Measurements from ENCODE around the gene MAP1B. TPM values are rescaled to one million over a fixed set of nuclear protein-coding genes. Genes with fewer than 3 reads are reported as not detected.

The MAP1B gene
- total and polyA plus RNA-seq, 2 of the 4 experiments (the other 2 are of a cell fraction), result 41.1 to 183 TPM

DNA sequence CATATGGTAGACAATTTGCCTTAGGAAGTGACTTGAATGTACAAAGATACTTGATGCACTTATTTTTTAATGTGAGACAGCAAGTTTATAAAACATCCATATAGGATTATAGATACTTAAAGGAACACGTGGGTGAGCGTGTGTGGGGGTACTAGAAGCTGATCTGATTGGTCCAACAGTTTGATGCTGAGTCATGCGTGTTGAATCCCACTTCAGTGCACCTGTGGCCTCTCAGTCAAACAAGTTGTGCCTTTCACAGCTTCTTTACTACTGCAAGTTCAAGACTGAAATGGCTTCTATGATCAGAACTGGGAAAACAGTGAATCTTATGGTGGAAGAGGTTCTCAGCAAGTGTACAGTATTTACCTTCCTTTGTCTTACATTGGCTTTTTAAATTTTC lies 98.9 kb downstream of the MAP1B start:
- dilution Hi-C loops (cut with HindIII; ENCODE audit: low sequenced_read_pairs, unreplicated experiment), result no loop called here
- peaks cover 19% of the 10 kb centered on the region for H3K4me1 ChIP-seq (ENCODE audit: control insufficient read depth, insufficient read depth, low read length)
- peak overlapping the region; percentile 19; the same call in 1 of the 2 replicates for H4K91ac ChIP-seq (ENCODE audit: insufficient read depth, low read depth, low read length)
- H2BK5ac ChIP-seq (ENCODE audit: low read depth, low read length, poor library complexity, severe bottlenecking), result peak overlapping the region; percentile 84
- no peak for DNase-seq
- no peak for ATAC-seq (ENCODE audit: low read depth)
- peaks cover 7 to 60% of the 10 kb centered on the region in 2 experiments for H3K79me1 ChIP-seq (ENCODE audit: low read depth in 1 of 2, low read length in 2 of 2)
- peak overlapping the region; percentile 61; the same call in 1 of the 2 replicates for H2BK20ac ChIP-seq (ENCODE audit: low read depth, low read length)
- CTCF ChIA-PET, result no interaction called here
- no peak overlapping the region for H3K4me2 ChIP-seq (ENCODE audit: low read depth, low read length)
- H2AFZ ChIP-seq (replicated peaks; ENCODE audit: low read length, poor library complexity), result no peak overlapping the region
- peak overlapping the region; percentile 35; the same call in 1 of the 2 replicates for H3K27ac ChIP-seq (ENCODE audit: insufficient read depth, low read length)
- no peaks in the 10 kb centered on the region for H4K20me1 ChIP-seq (ENCODE audit: insufficient read depth, low read length)
- no peak overlapping the region for H3K4me3 ChIP-seq (ENCODE audit: insufficient read depth, low read depth, low read length)
- H3K36me3 ChIP-seq (ENCODE audit: control insufficient read depth, insufficient read depth, low read length), result peaks cover 27% of the 10 kb centered on the region
- H3K14ac ChIP-seq (replicated peaks; ENCODE audit: low read depth, low read length), result peak overlapping the region; percentile 20; the same call in 1 of the 2 replicates
- no peaks in the 10 kb centered on the region for H3K9me3 ChIP-seq (ENCODE audit: control insufficient read depth, insufficient read depth, low read length)
- intact Hi-C loops (cut with micrococcal nuclease), result loop anchor here (5.0 kb wide), 1 partner anchor 74 kb away; no protein-coding TSS in a partner anchor
- peak overlapping the region; percentile 50; the same call in 1 of the 2 replicates for H2BK120ac ChIP-seq (ENCODE audit: low read depth, low read length)
- H3K9ac ChIP-seq (ENCODE audit: low read depth, low read length), result no peak overlapping the region
- H3K18ac ChIP-seq (ENCODE audit: low read depth, low read length), result 0 out of 2 replicates have a peak overlapping the region, but pooled peaks have one; percentile 57
- H3K23ac ChIP-seq (ENCODE audit: low read depth, low read length), result 0 out of 2 replicates have a peak overlapping the region, but pooled peaks have one; percentile 19
- in situ Hi-C loops (cut with MboI; ENCODE audit: low sequenced_read_pairs), result no loop called here
- TF ChIP-seq, protein P1, sequence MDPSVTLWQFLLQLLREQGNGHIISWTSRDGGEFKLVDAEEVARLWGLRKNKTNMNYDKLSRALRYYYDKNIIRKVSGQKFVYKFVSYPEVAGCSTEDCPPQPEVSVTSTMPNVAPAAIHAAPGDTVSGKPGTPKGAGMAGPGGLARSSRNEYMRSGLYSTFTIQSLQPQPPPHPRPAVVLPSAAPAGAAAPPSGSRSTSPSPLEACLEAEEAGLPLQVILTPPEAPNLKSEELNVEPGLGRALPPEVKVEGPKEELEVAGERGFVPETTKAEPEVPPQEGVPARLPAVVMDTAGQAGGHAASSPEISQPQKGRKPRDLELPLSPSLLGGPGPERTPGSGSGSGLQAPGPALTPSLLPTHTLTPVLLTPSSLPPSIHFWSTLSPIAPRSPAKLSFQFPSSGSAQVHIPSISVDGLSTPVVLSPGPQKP (IDR thresholded peaks at IDR 0.05; ENCODE audit: borderline replicate concordance, low read depth, low read length), result no peak
- TF ChIP-seq NFE2L2 (IDR thresholded peaks at IDR 0.05; ENCODE audit: low read depth, low read length), result no peak
- TF ChIP-seq SMC3 (IDR thresholded peaks at IDR 0.05; ENCODE audit: low read depth, low read length), result no peak
- TF ChIP-seq CEBPB (IDR thresholded peaks at IDR 0.05; ENCODE audit: low read depth, low read length), result no peak
- no peak for TF ChIP-seq MXI1 (IDR thresholded peaks at IDR 0.05; ENCODE audit: borderline replicate concordance, low read depth, low read length)
- TF ChIP-seq, protein P2, sequence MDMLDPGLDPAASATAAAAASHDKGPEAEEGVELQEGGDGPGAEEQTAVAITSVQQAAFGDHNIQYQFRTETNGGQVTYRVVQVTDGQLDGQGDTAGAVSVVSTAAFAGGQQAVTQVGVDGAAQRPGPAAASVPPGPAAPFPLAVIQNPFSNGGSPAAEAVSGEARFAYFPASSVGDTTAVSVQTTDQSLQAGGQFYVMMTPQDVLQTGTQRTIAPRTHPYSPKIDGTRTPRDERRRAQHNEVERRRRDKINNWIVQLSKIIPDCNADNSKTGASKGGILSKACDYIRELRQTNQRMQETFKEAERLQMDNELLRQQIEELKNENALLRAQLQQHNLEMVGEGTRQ (IDR thresholded peaks at IDR 0.05; ENCODE audit: low read depth, low read length), result no peak
- H2AK5ac ChIP-seq (ENCODE audit: low read depth, low read length), result peak overlapping the region; percentile 37; the same call in 1 of the 2 replicates
- POLR2A ChIA-PET (ENCODE audit: unreplicated experiment), result no interaction called here
- no peaks in the 10 kb centered on the region for H3K27me3 ChIP-seq (ENCODE audit: control insufficient read depth, insufficient read depth, low read length)
- WGBS, 2 experiments (ENCODE audit: extremely low coverage in 2 of 2, insufficient read length in 1 of 2), result 80% methylated on average over 1 of the region's 3 CpGs; no CpG with 5 or more reads in 1 of the 2 experiments
- H4K5ac ChIP-seq (ENCODE audit: low read depth, low read length), result peak overlapping the region; percentile 54; the same call in 1 of the 2 replicates
- no TSS peak for BruUV-seq (replicated peaks)
- H2BK15ac ChIP-seq (ENCODE audit: low read depth, low read length), result peak overlapping the region; percentile 52; the same call in 1 of the 3 replicates
- H3K9me1 ChIP-seq (ENCODE audit: insufficient read depth, low read length), result peaks cover 27% of the 10 kb centered on the region
- no peak overlapping the region for H3K56ac ChIP-seq (ENCODE audit: extremely low read depth, insufficient read depth, low read length)
- H3K4ac ChIP-seq (ENCODE audit: low read depth, low read length), result peak overlapping the region; percentile 71
- H2AK9ac ChIP-seq (replicated peaks; ENCODE audit: low read depth, low read length, poor library complexity), result no peak overlapping the region
- H4K8ac ChIP-seq (ENCODE audit: low read depth in 2 of 2, low read length in 2 of 2), result peak overlapping the region in 1 of 2 experiments; percentile 26; a peak in 1 of 4 replicates
